SK-N-SH treated with all-trans-retinoic acid at 6 μM for 48 hours (cell line): Measurements from ENCODE around the gene TSEN2.

ENCODE experiments used
- ATAC-seq: fragments of 200-7000 bp; cut with Tn5 transposase; 3 replicates; pipeline ENCODE4 v1.9.1; 2020; ENCODE audit warnings: mild to moderate bottlenecking, moderate library complexity
- ARNTL ChIP-seq: fragments of 450-650 bp; formaldehyde crosslinking; IDR thresholded peaks from 2 replicates; pipeline ENCODE4 v1.5.0; 2020; ENCODE audit warnings: low read depth, mild to moderate bottlenecking, moderate library complexity, borderline replicate concordance
- BACH2 ChIP-seq: fragments of 250-450 bp; sonication (Bioruptor Pico); IDR thresholded peaks from 2 replicates; pipeline ENCODE4 v1.9.0; 2021; ENCODE audit warnings: mild to moderate bottlenecking, borderline replicate concordance
- CSDC2 ChIP-seq: fragments of 250-450 bp; sonication (Bioruptor Pico); IDR thresholded peaks from 2 replicates; pipeline ENCODE4 v1.5.0; 2020; ENCODE audit warnings: mild to moderate bottlenecking, moderate library complexity
- ESRRG ChIP-seq: fragments of 250-450 bp; sonication (Bioruptor Pico); IDR thresholded peaks from 2 replicates; pipeline ENCODE4 v1.6.1; 2021; ENCODE audit warnings: mild to moderate bottlenecking
- GLIS3 ChIP-seq: fragments of 250-450 bp; sonication (Bioruptor Pico); IDR thresholded peaks from 2 replicates; pipeline ENCODE4 v1.5.0; 2020; ENCODE audit warnings: mild to moderate bottlenecking, moderate library complexity
- ISL1 ChIP-seq: fragments of 250-450 bp; sonication (Bioruptor Pico); IDR thresholded peaks from 2 replicates; pipeline ENCODE4 v2.1.2; 2022; ENCODE audit warnings: mild to moderate bottlenecking, moderate library complexity
- OSR1 ChIP-seq: fragments of 250-450 bp; sonication (Bioruptor Pico); IDR thresholded peaks from 2 replicates; pipeline ENCODE4 v1.8.0; 2022; ENCODE audit warnings: moderate library complexity, mild to moderate bottlenecking, inconsistent platforms
- PPARA ChIP-seq: fragments of 250-450 bp; sonication (Bioruptor Pico); IDR thresholded peaks from 2 replicates; pipeline ENCODE4 v1.5.0; 2020; ENCODE audit warnings: mild to moderate bottlenecking, borderline replicate concordance
- SNAI2 ChIP-seq: fragments of 250-450 bp; sonication (Bioruptor Pico); IDR thresholded peaks from 2 replicates; pipeline ENCODE4 v1.5.0; 2020; ENCODE audit warnings: mild to moderate bottlenecking, moderate library complexity
- TOX ChIP-seq: fragments of 250-450 bp; sonication (Bioruptor Pico); IDR thresholded peaks from 2 replicates; pipeline ENCODE4 v1.8.0; 2021; ENCODE audit warnings: mild to moderate bottlenecking, moderate library complexity, borderline replicate concordance
- ZC3H10 ChIP-seq: fragments of 250-450 bp; sonication (Bioruptor Pico); IDR thresholded peaks from 2 replicates; pipeline ENCODE4 v1.5.1; 2021; ENCODE audit warnings: mild to moderate bottlenecking, moderate library complexity
- ZFP3 ChIP-seq: fragments of 250-450 bp; sonication (Bioruptor Pico); IDR thresholded peaks from 2 replicates; pipeline ENCODE4 v1.5.0; 2020; ENCODE audit warnings: mild to moderate bottlenecking, moderate library complexity
- ZFP30 ChIP-seq: fragments of 450-650 bp; formaldehyde crosslinking; IDR thresholded peaks from 2 replicates; pipeline ENCODE4 v1.5.0; 2022; ENCODE audit warnings: mild to moderate bottlenecking, moderate library complexity
- ZNF565 ChIP-seq: fragments of 450-650 bp; formaldehyde crosslinking; conservative IDR thresholded peaks from 2 replicates; pipeline ENCODE4 v1.5.0; 2020; ENCODE audit warnings: low read depth, mild to moderate bottlenecking, moderate library complexity
- ZNF70 ChIP-seq: fragments of 450-650 bp; formaldehyde crosslinking; IDR thresholded peaks from 2 replicates; pipeline ENCODE4 v1.5.0; 2020; ENCODE audit warnings: mild to moderate bottlenecking, moderate library complexity
- ZNF8 ChIP-seq: fragments of 450-650 bp; formaldehyde crosslinking; IDR thresholded peaks from 2 replicates; pipeline ENCODE4 v1.5.0; 2020; ENCODE audit warnings: mild to moderate bottlenecking, moderate library complexity
- TF ChIP-seq, protein P1 (sequence below): fragments of 250-450 bp; sonication (Bioruptor Pico); IDR thresholded peaks from 2 replicates; pipeline ENCODE4 v1.5.0; 2020; ENCODE audit warnings: mild to moderate bottlenecking, moderate library complexity
- TF ChIP-seq, protein P2 (sequence below): fragments of 250-450 bp; sonication (Bioruptor Pico); IDR thresholded peaks from 2 replicates; pipeline ENCODE4 v1.5.1; 2021; ENCODE audit warnings: mild to moderate bottlenecking, moderate library complexity
- TF ChIP-seq, protein P3 (sequence below): fragments of 250-450 bp; sonication (Bioruptor Pico); IDR thresholded peaks from 2 replicates; pipeline ENCODE4 v1.8.0; 2020; ENCODE audit warnings: mild to moderate bottlenecking, moderate library complexity, borderline replicate concordance

The TSEN2 gene

DNA sequence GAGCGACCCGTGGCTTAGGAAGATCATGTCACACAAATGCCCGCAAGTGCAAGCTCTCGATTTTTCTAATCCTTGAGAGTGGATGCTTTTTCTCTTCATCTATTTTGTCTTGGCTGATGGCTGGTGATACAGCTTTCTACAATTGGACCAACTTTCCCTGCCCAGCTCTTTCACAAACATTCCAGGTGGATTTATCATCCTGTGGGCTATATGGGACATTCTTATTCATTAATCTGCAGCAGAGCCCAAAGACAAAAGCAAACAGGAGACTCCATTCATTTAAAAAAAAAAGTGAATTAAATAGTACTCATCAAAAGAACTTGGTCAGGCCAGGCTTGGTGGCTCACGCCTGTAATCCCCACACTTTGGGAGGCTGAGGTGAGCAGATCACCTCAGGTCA, 14.2 kb upstream of the TSEN2 start:
- ATAC-seq = peak; percentile 40; the same call in 2 of the 3 replicates
- TF ChIP-seq TOX (CRISPR knock-in tag) = no peak

DNA sequence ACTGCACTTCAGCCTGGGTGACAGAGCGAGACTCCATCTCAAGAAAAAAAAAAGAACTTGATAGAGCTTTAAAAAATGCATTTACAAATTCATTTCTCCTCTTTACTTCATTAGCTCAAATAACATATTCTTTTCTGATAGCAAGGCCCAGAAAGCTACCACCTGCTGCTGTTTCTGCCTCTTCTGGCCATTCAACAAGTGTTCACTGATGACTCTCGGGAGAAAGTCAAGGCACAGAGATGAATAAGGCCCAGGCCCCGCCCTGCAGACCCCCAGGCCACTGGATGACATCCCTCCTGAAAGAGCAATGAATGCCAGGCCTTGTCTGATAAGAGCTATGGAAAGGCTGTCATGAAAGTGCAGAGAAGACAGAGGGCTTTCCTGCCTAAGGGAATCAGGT, 13.6 kb upstream of the TSEN2 start:
- no peak for TF ChIP-seq ZNF8 (CRISPR knock-in tag)
- no peak for TF ChIP-seq ZFP3
- TF ChIP-seq, protein P1, sequence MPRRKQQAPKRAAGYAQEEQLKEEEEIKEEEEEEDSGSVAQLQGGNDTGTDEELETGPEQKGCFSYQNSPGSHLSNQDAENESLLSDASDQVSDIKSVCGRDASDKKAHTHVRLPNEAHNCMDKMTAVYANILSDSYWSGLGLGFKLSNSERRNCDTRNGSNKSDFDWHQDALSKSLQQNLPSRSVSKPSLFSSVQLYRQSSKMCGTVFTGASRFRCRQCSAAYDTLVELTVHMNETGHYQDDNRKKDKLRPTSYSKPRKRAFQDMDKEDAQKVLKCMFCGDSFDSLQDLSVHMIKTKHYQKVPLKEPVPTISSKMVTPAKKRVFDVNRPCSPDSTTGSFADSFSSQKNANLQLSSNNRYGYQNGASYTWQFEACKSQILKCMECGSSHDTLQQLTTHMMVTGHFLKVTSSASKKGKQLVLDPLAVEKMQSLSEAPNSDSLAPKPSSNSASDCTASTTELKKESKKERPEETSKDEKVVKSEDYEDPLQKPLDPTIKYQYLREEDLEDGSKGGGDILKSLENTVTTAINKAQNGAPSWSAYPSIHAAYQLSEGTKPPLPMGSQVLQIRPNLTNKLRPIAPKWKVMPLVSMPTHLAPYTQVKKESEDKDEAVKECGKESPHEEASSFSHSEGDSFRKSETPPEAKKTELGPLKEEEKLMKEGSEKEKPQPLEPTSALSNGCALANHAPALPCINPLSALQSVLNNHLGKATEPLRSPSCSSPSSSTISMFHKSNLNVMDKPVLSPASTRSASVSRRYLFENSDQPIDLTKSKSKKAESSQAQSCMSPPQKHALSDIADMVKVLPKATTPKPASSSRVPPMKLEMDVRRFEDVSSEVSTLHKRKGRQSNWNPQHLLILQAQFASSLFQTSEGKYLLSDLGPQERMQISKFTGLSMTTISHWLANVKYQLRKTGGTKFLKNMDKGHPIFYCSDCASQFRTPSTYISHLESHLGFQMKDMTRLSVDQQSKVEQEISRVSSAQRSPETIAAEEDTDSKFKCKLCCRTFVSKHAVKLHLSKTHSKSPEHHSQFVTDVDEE (CRISPR knock-in tag) = no peak
- no peak for TF ChIP-seq ESRRG
- TF ChIP-seq, protein P2, sequence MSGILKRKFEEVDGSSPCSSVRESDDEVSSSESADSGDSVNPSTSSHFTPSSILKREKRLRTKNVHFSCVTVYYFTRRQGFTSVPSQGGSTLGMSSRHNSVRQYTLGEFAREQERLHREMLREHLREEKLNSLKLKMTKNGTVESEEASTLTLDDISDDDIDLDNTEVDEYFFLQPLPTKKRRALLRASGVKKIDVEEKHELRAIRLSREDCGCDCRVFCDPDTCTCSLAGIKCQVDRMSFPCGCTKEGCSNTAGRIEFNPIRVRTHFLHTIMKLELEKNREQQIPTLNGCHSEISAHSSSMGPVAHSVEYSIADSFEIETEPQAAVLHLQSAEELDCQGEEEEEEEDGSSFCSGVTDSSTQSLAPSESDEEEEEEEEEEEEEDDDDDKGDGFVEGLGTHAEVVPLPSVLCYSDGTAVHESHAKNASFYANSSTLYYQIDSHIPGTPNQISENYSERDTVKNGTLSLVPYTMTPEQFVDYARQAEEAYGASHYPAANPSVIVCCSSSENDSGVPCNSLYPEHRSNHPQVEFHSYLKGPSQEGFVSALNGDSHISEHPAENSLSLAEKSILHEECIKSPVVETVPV (CRISPR knock-in tag) = no peak
- TF ChIP-seq BACH2 (CRISPR knock-in tag) = no peak
- no peak for TF ChIP-seq ARNTL
- no peak for TF ChIP-seq ZNF565 (CRISPR knock-in tag)
- no peak for TF ChIP-seq TOX (CRISPR knock-in tag)
- no peak for ATAC-seq

DNA sequence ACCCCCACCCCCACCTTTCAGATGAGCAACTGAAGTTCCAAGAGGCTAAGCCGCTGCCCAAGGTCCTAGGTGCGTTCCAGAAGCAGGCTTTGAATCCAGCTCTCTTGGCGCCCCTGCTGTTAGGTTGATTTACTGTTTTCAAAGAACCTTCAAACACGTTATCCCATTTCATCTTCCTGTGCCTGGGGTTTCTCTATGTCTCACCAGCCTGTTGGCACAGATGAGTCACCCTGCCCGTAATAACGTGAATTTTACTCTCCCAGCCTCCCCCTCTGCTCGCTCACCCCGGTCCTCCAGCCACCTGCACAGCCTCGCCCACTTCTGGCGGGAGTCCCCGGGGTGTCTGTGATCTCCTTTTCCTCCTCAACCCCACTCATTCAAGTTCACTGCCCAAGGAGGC, 13.0 kb upstream of the TSEN2 start:
- ATAC-seq = peak; percentile 82

DNA sequence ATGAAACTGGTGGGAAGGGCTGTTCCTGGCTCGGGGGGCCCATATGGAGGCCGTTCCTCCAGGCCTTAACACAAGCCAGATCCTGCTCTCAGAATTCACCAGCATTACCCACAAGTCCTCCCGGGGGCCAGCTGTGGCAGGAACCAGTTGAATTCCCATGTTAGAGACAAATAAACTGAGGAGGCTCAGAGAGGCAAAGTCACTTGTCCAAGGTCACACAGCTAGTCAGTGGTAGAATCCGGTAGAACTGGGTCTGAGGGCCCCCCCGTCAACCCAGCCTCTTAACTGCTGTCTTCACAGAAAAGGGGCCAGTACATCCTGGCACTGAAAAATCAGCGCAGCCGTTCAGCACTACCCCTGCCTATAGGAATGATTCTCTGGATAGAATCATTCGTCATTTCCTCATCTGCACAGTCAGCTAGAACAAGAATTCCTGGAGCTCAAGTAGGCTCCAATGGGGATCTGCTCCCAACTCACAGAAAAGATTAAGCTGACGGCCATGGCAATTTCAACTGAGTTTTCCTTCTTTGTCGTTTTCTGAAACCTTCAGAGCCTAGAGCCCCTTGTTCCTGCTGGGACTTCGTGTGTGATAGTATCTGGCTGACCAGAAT, 12.2 kb upstream of the TSEN2 start:
- no peak for ATAC-seq
- TF ChIP-seq, protein P1 (CRISPR knock-in tag) = no peak
- TF ChIP-seq, protein P2 (CRISPR knock-in tag) = no peak
- TF ChIP-seq ZNF70 (no peak), SNAI2 (no peak), OSR1 (CRISPR knock-in tag) (no peak), ZC3H10 (no peak), GLIS3 (CRISPR knock-in tag) (no peak), PPARA (CRISPR knock-in tag) (no peak), ISL1 (CRISPR knock-in tag) (no peak), CSDC2 (CRISPR knock-in tag) (no peak)
- TF ChIP-seq, protein P3, sequence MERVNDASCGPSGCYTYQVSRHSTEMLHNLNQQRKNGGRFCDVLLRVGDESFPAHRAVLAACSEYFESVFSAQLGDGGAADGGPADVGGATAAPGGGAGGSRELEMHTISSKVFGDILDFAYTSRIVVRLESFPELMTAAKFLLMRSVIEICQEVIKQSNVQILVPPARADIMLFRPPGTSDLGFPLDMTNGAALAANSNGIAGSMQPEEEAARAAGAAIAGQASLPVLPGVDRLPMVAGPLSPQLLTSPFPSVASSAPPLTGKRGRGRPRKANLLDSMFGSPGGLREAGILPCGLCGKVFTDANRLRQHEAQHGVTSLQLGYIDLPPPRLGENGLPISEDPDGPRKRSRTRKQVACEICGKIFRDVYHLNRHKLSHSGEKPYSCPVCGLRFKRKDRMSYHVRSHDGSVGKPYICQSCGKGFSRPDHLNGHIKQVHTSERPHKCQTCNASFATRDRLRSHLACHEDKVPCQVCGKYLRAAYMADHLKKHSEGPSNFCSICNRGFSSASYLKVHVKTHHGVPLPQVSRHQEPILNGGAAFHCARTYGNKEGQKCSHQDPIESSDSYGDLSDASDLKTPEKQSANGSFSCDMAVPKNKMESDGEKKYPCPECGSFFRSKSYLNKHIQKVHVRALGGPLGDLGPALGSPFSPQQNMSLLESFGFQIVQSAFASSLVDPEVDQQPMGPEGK = no peak

More for the DNA sequence above, 13.0 kb upstream of the TSEN2 start:
- TF ChIP-seq ISL1 (CRISPR knock-in tag) (peak; percentile 14; the same call in 1 of the 2 replicates), ZFP30 (CRISPR knock-in tag) (no peak)
